GM19023 (cell line): Measurements from ENCODE around the gene NUDT9.
"Not testable (repeated sequence)": the region's sequence is repeated elsewhere in the genome, so short reads cannot be mapped to it uniquely, and the experiment has no call there.

ENCODE experiments used
- ATAC-seq: cut with Tn5 transposase; IDR thresholded peaks from one replicate; pipeline ENCODE4 v1.9.1; 2021; ENCODE audit warnings: mild to moderate bottlenecking, moderate library complexity; ENCODE audit not compliant: unreplicated experiment

Gene NUDT9

GRCh38 chr4:87458913-87459312, 36.5 kb downstream of the NUDT9 start:
- ATAC-seq = no peak

DNA sequence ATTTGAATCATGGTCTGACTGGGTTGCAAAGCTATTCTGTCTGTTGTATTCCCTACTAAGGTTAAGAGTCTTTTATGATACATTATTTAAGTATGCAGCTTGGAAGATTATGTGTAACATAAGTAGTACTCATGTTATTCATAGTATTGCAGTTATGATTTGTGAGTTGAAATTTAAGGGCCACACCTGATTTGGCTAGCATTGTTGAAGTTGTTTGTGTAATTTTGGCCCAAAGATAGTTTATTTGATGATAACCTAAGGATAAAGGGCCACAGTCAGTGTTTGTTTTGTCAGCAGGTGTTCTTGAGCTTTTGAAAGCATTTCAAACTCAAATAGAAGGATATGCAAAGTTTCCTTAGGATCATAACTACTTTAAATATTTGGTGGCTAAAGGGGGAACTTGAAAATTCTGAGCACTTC, 38.9 kb downstream of the NUDT9 start:
- no peak for ATAC-seq

GRCh38 chr4:87462102-87462501, 39.7 kb downstream of the NUDT9 start:
- no peak for ATAC-seq

- ATAC-seq = no peak
Observed at GRCh38 chr4:87465739-87466366, 43.5 kb downstream of the NUDT9 start.

DNA sequence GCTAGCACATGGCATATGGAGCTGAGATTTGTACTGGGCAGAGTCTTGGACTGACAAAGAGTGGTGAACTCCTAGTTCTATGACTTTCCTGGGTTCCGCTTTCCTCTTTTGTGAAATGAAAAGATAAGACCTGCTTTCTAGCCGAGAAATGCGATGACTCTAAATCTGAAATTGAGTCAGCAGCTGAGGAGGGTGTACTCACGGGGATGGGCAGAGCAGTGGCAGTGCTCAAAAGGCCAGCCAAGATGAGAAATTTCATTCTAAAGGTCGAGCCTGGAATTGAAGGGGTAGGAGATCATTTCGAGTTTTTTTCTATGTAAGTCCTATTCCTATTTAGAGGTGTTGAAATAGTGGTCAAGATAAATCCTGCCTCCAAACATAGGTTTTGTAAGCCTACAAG, 47.0 kb downstream of the NUDT9 start:
- ATAC-seq = no peak

DNA sequence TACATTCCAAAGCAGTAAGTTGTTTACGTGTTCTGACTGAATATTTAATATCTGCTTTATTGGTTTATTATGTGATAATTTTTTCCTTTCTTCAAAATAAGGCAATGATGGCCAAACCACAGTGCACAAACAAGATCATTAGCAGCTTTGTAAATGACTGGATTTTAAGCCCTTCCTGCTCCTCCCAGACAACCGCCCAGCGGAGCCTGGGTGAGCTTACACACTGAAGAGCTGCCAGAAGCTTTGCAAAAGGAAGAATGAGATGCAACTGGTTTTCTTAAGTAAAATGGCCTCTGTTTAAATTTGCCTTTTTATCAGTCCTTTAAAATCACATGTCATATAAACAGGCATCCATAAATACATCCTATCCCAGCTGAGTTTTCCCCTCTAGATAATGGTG, 54.6 kb downstream of the NUDT9 start:
- ATAC-seq = no peak

GRCh38 chr4:87478732-87479250, 56.4 kb downstream of the NUDT9 start:
- no peak for ATAC-seq

- no peak for ATAC-seq
Observed at GRCh38 chr4:87481377-87481776, 59.0 kb downstream of the NUDT9 start.

DNA sequence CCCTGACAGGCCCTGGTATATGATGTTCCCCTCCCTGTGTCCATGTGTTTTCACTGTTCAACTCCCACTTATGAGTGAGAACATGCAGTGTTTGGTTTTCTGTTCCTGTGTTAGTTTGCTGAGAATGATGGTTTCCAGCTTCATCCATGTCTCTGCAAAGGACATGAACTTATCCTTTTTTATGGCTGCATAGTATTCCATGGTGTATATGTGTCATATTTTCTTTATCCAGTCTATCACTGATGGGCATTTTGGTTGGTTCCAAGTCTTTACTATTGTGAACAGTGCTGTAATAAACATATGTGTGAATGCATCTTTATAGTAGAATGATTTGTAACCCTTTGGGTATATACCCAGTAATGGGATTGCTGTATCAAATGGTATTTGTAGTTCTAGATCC, 60.9 kb downstream of the NUDT9 start:
- not testable (repeated sequence) for ATAC-seq

DNA sequence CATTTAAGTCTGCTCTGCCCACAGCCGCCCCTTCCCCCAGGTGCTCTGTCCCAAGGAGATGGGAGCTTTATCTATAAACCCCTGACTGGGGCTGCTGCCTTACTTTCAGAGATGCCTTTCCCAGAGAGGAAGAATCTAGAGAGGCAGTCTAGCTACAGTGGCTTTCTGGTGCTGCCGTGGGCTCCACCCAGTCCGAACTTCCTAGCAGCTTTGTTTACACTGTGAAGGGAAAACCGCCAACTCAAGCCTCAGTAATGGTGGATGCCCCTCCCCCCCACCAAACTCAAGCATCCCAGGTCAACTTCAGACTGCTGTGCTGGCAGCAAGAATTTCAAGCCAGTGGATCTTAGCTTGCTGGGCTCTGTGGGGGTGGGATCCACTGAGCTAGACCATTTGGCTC, 66.3 kb downstream of the NUDT9 start:
- not testable (repeated sequence) for ATAC-seq

- no peak for ATAC-seq
Observed at GRCh38 chr4:87489678-87490077, 67.3 kb downstream of the NUDT9 start.

- no peak for ATAC-seq
Observed at GRCh38 chr4:87490664-87491369, 68.4 kb downstream of the NUDT9 start.

- ATAC-seq = no peak
Observed at GRCh38 chr4:87491436-87491835, 69.1 kb downstream of the NUDT9 start.

DNA sequence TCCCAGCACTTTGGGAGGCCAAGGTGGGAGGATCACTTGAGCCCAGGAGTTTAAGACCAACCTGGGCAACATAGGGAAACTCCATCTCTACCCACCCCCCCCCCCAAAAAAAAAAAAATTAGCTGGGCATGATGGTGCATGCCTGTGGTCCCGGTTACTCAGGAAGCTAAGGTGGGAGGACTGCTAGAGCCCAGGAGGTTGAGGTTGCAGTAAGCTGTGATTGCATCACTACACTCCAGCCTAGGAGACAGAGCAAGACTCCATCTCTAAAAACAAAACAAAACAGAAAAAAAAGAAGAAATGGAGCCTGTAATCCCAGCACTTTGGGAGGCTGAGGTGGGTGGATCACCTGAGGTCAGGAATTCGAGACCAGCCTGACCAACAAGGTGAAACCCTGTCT, 69.5 kb downstream of the NUDT9 start:
- not testable (repeated sequence) for ATAC-seq

DNA sequence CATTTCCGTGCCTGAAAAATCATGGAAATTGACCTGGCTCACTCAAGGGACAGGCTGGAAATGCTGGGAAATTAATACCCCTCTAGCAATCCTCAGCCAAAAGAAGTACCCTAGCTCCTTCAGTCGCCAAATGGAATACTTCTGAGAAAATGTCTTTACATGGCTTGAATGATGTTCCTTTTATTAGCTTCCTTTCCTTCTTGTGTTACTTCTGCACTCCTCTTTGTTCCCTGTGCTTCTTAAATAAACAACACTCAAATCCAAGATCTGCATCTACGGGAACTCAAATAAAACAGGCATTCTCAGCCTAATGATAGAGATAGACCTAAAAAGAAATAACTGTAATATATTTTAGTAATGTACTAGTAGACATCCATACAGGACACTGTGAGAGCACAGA, 70.7 kb downstream of the NUDT9 start:
- no peak for ATAC-seq

- ATAC-seq = no peak
Observed at GRCh38 chr4:87497159-87497558, 74.8 kb downstream of the NUDT9 start.

DNA sequence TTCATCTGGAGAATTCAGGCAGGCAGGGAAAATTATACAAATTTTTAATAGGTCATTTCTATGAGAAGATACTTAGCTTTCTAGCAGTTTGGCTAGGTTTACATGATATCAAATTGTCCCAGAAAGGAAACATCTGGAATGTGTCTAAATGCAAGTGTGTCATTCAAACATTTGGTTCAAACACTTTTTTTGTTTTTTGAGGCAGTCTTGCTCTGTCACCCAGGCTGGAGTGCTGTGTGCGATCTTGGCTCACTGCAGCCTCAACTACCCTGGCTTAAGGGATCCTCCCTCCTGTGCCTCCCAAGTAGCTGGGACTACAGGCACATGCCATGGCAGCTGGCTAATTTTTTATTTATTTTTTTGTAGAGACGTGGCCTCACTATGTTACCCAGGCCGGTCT, 75.2 kb downstream of the NUDT9 start:
- ATAC-seq = no peak

- ATAC-seq = peak; percentile 47
Observed at GRCh38 chr4:87498446-87498900, 76.1 kb downstream of the NUDT9 start.

GRCh38 chr4:87499403-87500091, 77.2 kb downstream of the NUDT9 start:
- peak; percentile 89 for ATAC-seq

GRCh38 chr4:87500092-87500462, 77.7 kb downstream of the NUDT9 start:
- peak; percentile 53 for ATAC-seq

DNA sequence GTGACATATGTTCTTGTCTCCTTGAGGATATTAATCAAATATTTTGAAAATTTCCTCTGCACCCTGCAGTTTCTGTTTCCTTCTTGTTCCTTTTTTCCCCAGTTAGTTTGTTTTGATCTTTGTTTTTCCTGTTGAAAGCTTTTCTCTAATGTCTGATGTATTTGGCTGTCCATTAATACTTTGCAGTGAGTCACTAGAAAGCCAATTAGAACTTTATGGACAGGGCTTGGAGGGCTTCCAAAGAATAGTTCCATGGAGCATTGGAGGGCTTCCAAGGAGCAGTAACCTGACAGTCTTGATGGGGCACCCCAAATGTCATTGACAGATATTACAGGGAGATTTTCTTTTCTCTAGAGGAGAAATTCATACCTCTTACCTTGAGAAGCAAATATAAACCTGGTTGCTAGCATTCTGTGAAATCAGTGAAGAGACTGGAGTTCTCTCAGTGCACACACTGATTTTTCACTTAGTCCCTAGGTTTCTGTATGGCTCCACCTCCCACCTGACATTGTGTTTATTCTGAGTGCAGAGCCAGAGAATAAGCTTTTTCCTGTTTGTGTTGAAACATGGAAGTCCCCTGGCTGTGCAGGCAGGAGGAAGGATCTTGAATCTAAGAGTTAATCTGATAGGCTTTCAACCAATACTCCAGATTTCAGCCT, 80.3 kb downstream of the NUDT9 start:
- no peak for ATAC-seq
